Medulla oblongata (tissue), 1 donor: Measurements from ENCODE around the gene GABARAP.
"Not testable (repeated sequence)": the region's sequence is repeated elsewhere in the genome, so short reads cannot be mapped to it uniquely, and the experiment has no call there.

Experiments
- DNase-seq: peaks from one replicate; pipeline ENCODE4 v3.0.0-alpha.2; 2015; ENCODE audit errors: extremely low spot score

GABARAP gene

GRCh38 chr17:7260651-7261378 lies 18.6 kb upstream of the GABARAP start:
- DNase-seq: no peak

GRCh38 chr17:7260151-7260550 lies 17.9 kb upstream of the GABARAP start:
- no peak for DNase-seq

- DNase-seq: no peak
These were observed 17.3 kb upstream of the GABARAP start for GRCh38 chr17:7259555-7259889.

DNA sequence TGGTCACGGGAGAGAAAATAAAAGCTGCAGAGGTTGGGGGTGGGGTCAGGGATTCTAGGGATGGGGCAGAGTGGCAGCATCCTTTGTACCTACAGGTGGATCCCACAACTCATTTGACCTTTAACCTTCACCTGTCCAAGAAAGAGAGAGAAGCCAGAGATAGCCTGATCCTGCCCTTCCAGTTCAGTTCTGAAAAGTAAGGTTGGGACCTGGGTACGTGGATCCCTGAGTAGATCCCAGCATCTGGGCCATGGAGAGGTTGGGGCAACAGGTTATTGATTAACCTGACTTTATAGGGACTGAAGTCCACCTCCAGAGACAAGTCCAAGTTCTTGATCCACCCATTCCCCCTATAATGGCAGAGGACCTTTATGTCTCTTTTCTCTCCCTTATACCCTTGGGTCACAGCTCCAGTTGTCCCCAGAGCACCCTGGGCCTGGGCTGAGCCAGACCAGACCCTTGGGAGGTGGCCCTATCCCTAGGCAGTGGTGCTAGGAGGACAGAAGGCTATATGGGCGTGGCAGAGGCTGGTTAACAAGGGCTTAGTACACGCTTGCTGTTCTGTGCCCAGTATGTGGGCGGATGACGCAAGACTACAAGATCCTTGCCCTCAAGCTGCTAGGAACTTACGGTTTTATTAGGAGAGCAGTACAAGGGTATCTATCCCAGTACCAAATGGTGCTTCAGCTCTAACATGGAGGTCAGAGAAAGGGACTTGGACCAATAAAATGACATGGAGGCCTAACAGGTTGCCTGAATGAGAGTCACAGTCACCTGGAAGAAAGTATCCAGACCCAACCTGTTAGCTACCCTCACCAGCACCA lies 16.7 kb upstream of the GABARAP start:
- no peak for DNase-seq

DNA sequence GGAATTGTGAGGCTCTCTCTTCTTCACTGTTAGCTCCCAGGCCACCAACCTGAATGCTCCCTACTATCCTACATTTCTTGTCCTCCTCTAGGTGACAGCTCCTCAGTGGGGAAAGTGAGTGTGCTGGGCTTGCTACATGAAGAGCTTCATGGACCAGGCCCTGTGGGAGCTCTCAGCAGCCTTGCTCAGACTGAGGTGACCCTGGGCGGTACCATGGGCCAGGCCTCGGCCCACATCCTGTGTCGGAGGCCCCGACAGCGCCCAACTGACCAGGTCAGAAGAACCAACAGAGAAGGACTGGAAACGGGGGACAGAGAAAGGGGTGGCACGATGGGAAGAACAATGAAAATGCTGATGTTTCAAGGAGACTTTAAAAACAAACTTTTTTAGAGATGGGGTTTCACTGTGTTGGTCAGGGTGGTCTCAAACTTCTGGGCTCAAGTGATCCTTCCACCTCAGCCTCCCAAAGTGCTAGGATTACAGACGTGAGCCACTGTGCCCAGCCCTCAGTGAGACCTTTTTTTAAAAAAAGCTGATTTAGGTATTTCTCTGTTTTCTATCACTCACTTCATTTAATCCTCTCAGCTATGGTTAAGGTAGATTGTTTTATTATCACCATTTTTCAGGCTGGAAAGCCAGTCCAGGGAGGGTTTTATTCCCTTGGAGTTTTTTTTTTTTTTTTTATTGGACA lies 14.7 kb upstream of the GABARAP start:
- no peak for DNase-seq

GRCh38 chr17:7254511-7254910 lies 12.3 kb upstream of the GABARAP start:
- DNase-seq: no peak

GRCh38 chr17:7253082-7253481 lies 10.8 kb upstream of the GABARAP start:
- no peak for DNase-seq

GRCh38 chr17:7252176-7253043 lies 10.2 kb upstream of the GABARAP start, which contains the start of gene ELP5:
Gene ELP5, plus strand, starts transcription at chr17:7252215. Its CDS starts 336 bp downstream, at chr17:7252551.
- DNase-seq: peak; percentile 95

GRCh38 chr17:7251661-7252175 lies 9.5 kb upstream of the GABARAP start, which contains the start of gene CTDNEP1:
Gene CTDNEP1, minus strand, starts transcription at chr17:7251734. Its CDS starts 438 bp downstream, at chr17:7251296.
- peak; percentile 100 for DNase-seq

- no peak for DNase-seq
These were observed 8.7 kb upstream of the GABARAP start for GRCh38 chr17:7250695-7251627.

DNA sequence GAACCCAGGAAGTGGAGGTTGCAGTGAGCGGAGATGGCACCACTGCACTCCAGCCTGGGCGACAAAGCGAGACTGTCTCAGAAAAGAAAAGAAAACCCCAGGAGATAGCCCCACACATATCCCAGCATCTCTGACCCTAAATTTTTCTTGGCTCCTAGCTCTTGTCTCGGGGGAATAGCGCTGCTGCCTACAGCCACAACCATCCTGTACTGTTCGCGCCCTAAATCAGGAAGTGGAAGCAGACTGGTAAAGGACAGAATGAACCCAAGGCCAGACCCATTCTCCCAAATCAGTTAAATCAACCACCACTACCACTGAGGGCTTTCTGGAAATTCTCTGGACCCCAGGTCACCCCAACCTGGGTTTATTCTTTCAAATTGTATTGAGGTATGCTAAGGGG lies 7.6 kb upstream of the GABARAP start:
- DNase-seq: no peak

DNA sequence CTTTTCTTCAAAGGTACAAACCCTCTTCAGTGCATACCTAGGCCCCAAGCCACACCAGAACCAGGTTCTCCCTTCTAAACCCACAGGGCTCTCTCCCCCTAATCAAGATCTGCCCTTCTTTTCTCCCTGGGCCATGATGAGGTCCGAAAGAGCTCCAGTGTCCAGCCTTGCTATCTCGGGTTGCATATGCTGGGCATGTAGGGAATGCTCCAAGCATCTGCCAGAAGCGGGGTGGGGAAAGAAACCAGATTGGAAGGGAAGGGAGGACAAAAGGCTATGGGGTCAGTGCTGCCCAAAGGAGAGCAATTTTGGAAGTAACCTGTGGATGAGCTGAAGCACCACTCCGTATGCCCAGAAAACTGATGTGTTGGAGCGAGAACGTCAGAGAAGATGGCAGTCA lies 7.0 kb upstream of the GABARAP start:
- no peak for DNase-seq

GRCh38 chr17:7248796-7249195 lies 6.5 kb upstream of the GABARAP start:
- DNase-seq: no peak

- no peak for DNase-seq
These were observed 4.5 kb upstream of the GABARAP start for GRCh38 chr17:7246779-7247178.

GRCh38 chr17:7243838-7244237 lies 1.6 kb upstream of the GABARAP start:
- DNase-seq: not testable (repeated sequence)

GRCh38 chr17:7243453-7243729 lies 1.1 kb upstream of the GABARAP start:
- no peak for DNase-seq

DNA sequence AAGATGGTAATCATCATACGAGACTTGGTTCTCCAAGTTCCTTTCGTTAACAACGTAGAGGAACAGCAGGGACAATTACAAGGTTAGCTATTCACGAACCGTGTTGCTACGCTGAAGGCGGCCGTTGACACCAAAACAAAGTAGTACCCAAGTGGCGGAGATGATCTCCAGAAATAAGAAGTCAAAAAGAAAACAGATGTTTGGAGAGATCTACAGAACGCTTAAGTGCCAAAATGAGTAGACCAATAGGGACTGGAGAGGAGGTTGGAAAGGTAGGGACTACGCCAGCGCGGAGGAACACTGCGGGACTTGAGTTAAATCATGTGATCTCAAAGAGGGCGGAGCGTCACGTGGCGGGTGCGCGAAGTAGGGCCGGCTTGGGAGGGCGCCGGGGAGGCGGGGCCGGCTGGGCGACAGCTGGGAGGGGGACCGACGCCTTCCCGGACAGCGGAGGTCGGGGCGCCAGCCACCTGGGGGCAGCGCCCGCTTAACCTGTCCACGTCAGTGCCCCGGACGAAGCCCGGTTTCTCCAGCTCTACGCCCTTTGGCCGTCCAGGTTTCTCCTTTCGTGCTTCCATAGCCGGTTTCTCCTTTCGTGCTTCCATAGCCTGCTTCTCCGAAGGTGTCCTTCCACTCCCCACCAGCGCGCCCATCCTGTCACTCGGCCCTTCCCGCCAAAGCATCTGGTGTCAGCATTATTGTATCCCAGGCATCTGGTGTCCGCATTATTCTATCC lies 636 bp upstream of the GABARAP start:
- DNase-seq: peak; percentile 95

DNA sequence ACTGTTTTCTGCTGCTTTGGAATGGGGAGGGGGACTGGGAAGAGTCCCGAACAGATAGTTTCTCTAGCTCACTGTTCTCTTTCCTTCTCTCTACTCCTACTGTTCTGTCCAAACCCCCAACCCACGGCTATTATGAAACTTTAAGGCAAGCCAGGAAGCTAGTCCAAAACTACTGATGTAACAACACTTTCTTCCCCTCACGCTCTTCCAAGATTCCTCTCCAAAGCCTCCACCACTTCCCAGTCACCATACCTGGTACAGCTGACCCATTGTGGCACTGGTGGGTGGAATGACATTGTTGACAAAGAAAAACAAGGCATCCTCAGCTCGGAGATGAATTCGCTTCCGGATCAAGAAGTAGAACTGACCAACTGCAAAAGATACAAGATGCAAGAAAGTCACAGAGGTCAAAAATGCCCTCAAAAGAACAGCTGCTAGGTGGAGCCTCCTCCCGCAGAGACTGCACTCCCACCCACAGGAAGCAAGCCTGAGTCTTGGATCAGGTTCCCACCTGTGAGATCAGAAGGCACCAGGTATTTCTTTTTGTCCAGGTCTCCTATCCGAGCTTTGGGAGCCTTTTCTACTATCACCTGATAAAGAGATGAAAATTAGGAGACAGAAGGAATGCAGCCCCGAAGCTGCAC lies 1.0 kb downstream of the GABARAP start:
- DNase-seq: no peak

DNA sequence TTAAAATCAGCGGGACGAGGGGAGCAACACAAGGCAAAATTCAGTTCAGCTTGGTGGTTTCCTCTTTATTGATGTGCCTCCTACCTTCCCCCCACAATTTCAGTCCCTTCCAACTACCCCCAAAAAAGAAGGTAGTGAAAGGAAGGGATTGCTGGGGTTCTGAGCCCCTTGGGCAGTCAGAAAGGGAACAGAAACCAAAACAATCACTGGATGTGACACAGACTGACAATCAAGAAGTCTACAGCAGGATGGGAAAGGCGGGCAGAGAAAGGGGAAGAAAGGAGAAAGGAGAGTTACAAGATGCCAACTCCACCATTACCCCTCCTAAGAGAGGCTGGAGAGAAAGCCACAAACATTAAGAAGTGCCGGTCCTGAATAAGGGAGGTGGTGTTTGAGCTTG lies 1.9 kb downstream of the GABARAP start:
- DNase-seq: peak; percentile 78
